Gastroesophageal sphincter (tissue), 3 donors: ENCODE measurements around the gene HBS1L.

Source experiments
- CTCF ChIP-seq, 4 experiments: fragments of 200-600 bp in 2 of 4; fragments of 450-650 bp in 2 of 4; sonication (generic) in 1 of 4; IDR thresholded peaks; one replicate each; pipeline ENCODE4 v1.5.1; 2017 to 2019; ENCODE audit warnings: antibody characterized with exemption in 4 of 4, mild to moderate bottlenecking in 2 of 4, moderate library complexity in 2 of 4
- EP300 ChIP-seq: sonication (generic); formaldehyde crosslinking; IDR thresholded peaks from one replicate; pipeline ENCODE4 v1.6.1; 2017; ENCODE audit warnings: antibody characterized with exemption, mild to moderate bottlenecking
- POLR2A ChIP-seq, 2 donors: fragments of 450-650 bp; IDR thresholded peaks; one replicate each; pipeline ENCODE4 v1.6.1; 2017; ENCODE audit warnings: antibody characterized with exemption in 2 of 2, mild to moderate bottlenecking in 2 of 2, moderate library complexity in 1 of 2
- POLR2AphosphoS5 ChIP-seq: sonication (generic); formaldehyde crosslinking; IDR thresholded peaks from one replicate; pipeline ENCODE4 v1.6.1; 2017; ENCODE audit warnings: antibody characterized with exemption

- TF ChIP-seq POLR2AphosphoS5 (no peak), CTCF (IDR thresholded peaks at IDR 0.05) (no peak), EP300 (no peak), POLR2A (IDR thresholded peaks at IDR 0.05) (no peak)
These were observed 1.2 kb downstream of the HBS1L start for GRCh38 chr6:135053406-135053805.
